AG10803 (cell line): ENCODE results near the gene SLF2.

Experiments
- DNase-seq: peaks from one replicate; pipeline ENCODE4 v3.0.0; 2010; ENCODE audit warnings: low read depth
- H3K4me3 ChIP-seq: 2 replicates; pipeline ENCODE4 v1.5.1; 2011; ENCODE audit warnings: mild to moderate bottlenecking, low read length, control low read depth
- CTCF ChIP-seq: conservative IDR thresholded peaks from 2 replicates; pipeline ENCODE4 v1.5.1; 2011; ENCODE audit warnings: mild to moderate bottlenecking, low read length, control low read depth, inconsistent platforms

The SLF2 gene

GRCh38 chr10:100901051-100901450 lies 11.7 kb upstream of the SLF2 start:
- H3K4me3 ChIP-seq, result no peak overlapping the region
- DNase-seq, result no peak

GRCh38 chr10:100902622-100903021 lies 10.1 kb upstream of the SLF2 start:
- H3K4me3 ChIP-seq, result no peak overlapping the region
- no peak for TF ChIP-seq CTCF
- no peak for DNase-seq

More at GRCh38 chr10:100901051-100901450, 11.7 kb upstream of the SLF2 start:
- TF ChIP-seq CTCF, result no peak

GRCh38 chr10:100904917-100905316 lies 7.8 kb upstream of the SLF2 start:
- TF ChIP-seq CTCF, result no peak
- H3K4me3 ChIP-seq, result no peak overlapping the region
- DNase-seq, result no peak

GRCh38 chr10:100907175-100907574 lies 5.6 kb upstream of the SLF2 start:
- H3K4me3 ChIP-seq, result no peak overlapping the region
- TF ChIP-seq CTCF, result no peak
- DNase-seq, result no peak

- TF ChIP-seq CTCF, result no peak
- DNase-seq, result no peak
- no peak overlapping the region for H3K4me3 ChIP-seq
Measured at GRCh38 chr10:100907773-100908363, 4.9 kb upstream of the SLF2 start.

- TF ChIP-seq CTCF, result no peak
- DNase-seq, result no peak
- H3K4me3 ChIP-seq, result no peak overlapping the region
Measured at GRCh38 chr10:100908378-100908777, 4.4 kb upstream of the SLF2 start.

- no peak for TF ChIP-seq CTCF
- DNase-seq, result no peak
- H3K4me3 ChIP-seq, result no peak overlapping the region
Measured at GRCh38 chr10:100909501-100910263, 3.1 kb upstream of the SLF2 start.
